22Rv1 (cell line): Measurements from ENCODE around the gene DNTT.

Experiments used
- H3K27ac ChIP-seq: fragments of 450-650 bp; 2 replicates; pipeline ENCODE4 v1.5.1; 2017
- CTCF ChIP-seq: fragments of 450-650 bp; IDR thresholded peaks from 2 replicates; pipeline ENCODE4 v1.5.1; 2017; ENCODE audit warnings: mild to moderate bottlenecking
- ZFX ChIP-seq: fragments of 450-650 bp; IDR thresholded peaks from 2 replicates; pipeline ENCODE4 v1.6.1; 2017; ENCODE audit warnings: antibody characterized with exemption, borderline replicate concordance

DNTT gene

GRCh38 chr10:96304230-96304629 is at the start of gene DNTT:
TSS of gene DNTT (plus strand) at chr10:96304434. CDS start at chr10:96304498, 64 bp downstream.
- no peak for TF ChIP-seq ZFX
- TF ChIP-seq CTCF, result no peak

DNA sequence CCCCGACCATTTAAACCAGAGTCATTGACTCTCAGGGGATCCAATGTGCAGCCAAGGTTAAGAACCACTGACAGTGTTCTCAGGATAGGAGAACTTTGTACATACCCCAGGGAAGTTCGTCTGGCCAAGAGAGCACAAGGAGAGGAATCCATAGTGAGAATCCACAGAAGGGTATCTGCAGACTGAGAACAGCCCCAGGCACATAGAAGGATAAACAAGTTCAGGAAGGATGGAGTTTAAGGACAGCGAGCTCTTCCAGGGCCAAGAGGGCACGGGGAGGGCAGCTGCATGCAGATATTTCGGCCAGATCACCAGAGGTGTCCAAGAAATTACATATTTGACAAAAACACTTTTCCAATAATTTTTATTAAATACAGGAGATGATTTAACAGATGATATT is 49.3 kb upstream of the DNTT start:
- H3K27ac ChIP-seq, result no peak overlapping the region
- TF ChIP-seq ZFX (no peak), CTCF (no peak)

More at GRCh38 chr10:96304230-96304629, at the start of gene DNTT:
- H3K27ac ChIP-seq, result no peak within 1 kb of the TSS

DNA sequence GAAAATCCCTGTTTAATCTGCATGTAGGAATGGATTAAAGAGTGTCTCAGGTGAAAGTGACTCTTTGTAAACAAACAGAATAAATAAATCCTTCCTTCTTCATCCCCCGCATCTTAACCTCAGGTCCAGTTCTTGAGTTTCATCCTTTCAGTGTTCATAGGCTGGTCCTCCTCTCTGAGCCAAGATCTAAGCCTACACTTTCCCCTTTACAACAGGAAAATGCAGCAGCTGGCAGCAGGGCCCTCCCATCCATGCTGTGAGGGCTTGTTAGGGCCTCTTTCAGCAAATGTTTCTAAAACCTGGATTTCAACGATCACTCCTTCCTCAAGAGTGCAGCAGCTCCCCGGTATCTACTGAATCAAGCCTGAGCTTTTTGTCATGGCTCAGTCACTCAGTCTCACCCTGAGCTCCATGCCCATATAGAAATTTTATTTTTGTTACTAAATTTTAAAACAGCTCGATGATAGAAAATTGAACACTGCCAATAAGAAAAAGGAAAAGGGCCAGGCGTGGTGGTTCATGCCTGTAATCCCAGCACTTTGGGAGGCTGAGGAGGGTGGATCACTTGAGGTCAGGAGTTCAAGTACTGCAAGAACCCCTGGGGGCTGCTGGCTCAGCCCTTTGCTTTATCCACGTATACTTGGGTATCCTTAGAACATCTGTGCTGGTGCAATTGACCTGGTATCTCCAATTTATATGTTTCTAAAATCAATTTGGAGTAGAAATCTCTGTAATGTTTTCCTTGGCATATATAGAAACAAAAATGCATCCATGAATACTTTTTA is 48.5 kb upstream of the DNTT start:
- H3K27ac ChIP-seq, result no peak overlapping the region
- no peak for TF ChIP-seq CTCF
- no peak for TF ChIP-seq ZFX

- no peak overlapping the region for H3K27ac ChIP-seq
- TF ChIP-seq ZFX (no peak), CTCF (no peak)
These were observed 46.3 kb upstream of the DNTT start for GRCh38 chr10:96257944-96258343.

DNA sequence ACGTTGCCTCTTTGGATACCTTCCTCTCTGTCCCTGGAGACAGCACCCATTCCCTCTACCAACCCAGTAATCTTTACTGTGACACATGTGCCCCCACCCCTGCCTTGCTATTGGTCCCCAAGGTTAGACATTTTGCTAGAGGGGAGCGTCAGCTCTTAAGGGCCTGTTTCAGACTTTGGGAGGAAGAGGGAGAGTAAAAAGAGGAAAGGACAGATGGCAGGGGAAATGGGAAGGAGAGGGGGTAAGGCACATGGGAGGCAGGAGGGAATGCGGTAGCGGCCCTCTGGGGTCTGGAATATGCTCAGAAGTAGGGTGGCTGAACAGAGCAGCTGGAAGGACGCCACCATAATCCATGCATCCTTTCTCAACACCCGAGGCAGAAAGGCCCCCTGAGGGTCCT is 45.1 kb upstream of the DNTT start:
- no peak overlapping the region for H3K27ac ChIP-seq
- no peak for TF ChIP-seq CTCF
- no peak for TF ChIP-seq ZFX

- no peak for TF ChIP-seq CTCF
- no peak for TF ChIP-seq ZFX
- H3K27ac ChIP-seq, result no peak overlapping the region
These were observed 44.2 kb upstream of the DNTT start for GRCh38 chr10:96260014-96260413.

- H3K27ac ChIP-seq, result no peak overlapping the region
- TF ChIP-seq ZFX, result no peak
- no peak for TF ChIP-seq CTCF
These were observed 43.1 kb upstream of the DNTT start for GRCh38 chr10:96261132-96261531.
